ENCODE data around the gene DNAJB13.
A peak's percentile ranks its signal among the peaks of the same experiment; 100 is the strongest.

The DNAJB13 gene

GRCh38 chr11:74000307-74001133 lies 49.7 kb downstream of the DNAJB13 start:
- no peak for DNase-seq (ENCODE audit: low spot score)

DNA sequence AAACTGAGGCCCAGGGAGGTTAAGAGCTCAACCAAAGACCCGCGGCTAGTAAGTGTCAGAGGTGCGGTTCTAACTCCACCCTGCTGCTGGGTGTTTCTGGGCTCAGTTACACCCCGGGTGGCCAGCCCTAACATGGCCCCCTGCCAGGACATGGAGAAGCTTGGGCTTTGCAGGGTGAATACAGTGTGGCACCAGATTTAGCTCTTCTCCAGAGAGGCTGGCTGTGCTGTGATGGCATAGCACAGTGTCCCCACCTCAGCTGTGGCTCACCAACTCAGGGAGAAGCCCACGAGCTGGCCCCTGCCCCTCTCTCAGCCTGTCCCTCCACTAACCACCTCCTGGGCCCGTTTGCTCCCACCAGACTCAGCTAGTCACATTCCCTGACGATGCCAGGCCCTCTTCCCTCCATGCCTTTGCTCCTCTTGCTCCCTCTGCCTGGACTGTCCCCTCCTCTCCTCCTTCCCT lies 51.0 kb downstream of the DNAJB13 start:
- DNase-seq (ENCODE audit: low spot score), result peak; percentile 89

DNA sequence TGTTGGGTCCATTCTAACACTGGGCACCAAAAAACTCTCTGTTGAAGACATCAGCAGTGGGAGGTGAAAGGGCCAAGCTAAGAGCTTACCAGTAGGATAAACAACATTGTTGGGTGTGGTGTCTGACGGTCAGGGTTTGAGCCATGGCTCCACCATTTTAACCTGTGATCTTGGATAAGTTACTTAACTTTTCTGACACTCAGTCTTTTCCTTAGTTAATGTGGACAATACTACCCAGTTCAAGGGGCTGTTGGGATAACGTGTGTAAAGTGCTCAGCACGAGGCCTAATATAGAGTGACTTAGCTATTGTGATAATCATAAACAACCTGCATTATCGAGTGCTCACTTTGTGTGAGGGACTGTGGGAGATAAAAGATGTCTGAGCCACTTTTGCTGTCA lies 52.0 kb downstream of the DNAJB13 start:
- no peak for DNase-seq (ENCODE audit: low spot score)

GRCh38 chr11:74004046-74004695 lies 53.3 kb downstream of the DNAJB13 start:
- no peak for DNase-seq (ENCODE audit: low spot score)

- DNase-seq (ENCODE audit: low spot score), result peak; percentile 57
Measured at GRCh38 chr11:74004759-74005615, 54.2 kb downstream of the DNAJB13 start.

- DNase-seq (ENCODE audit: low spot score), result no peak
Measured at GRCh38 chr11:74005721-74006517, 55.1 kb downstream of the DNAJB13 start.

- no peak for DNase-seq (ENCODE audit: low spot score)
Measured at GRCh38 chr11:74006743-74007304, 56.0 kb downstream of the DNAJB13 start.

- no peak for DNase-seq (ENCODE audit: low spot score)
Measured at GRCh38 chr11:74007691-74008372, 57.0 kb downstream of the DNAJB13 start.

DNA sequence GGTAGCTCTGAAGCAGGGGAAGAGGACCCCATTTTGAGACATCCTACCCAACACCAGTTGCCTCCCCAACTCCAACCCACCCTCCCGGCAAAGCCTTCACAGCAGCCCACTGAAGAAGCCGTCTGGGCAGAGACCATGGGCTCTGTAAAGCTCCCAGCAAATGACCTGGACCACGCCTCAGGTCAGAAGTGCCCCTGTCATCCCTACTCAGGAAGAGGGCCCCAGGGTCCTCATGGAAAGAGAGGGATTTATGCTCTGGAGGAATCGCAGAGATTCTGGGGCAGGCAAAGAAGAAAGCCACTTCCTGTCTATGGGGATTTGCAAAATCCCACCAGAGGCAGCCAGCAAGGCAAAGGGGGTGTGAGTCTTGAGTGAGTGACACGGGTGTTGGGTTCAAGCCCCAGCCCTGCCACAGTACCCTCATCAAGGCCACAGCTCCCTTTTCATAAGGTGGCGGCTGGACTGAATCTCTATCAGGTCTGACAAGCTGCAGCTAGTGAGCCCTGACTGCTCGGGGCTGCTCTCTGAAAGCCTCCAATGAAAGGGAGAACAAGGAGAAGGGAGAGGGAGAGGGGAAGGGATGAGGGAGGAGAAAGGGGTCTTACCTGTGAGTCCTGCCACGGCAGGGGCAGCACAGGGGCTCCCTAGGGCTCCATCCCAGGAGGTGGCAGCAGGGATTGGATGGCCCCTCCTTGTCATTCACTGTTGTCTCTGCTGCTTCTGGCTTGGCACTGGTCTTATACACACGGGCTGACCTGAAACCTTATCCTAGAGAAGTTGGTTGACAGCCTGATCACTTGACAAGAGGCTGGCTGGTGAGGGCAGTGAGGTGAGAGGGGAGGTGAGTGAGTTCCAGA lies 57.8 kb downstream of the DNAJB13 start, which contains the start of gene UCP3:
Gene UCP3, minus strand, starts transcription at position 713 of the 857 bp plus-strand sequence. CDS start 2,043 bp downstream, outside the sequence.
- DNase-seq (ENCODE audit: low spot score), result no peak

DNA sequence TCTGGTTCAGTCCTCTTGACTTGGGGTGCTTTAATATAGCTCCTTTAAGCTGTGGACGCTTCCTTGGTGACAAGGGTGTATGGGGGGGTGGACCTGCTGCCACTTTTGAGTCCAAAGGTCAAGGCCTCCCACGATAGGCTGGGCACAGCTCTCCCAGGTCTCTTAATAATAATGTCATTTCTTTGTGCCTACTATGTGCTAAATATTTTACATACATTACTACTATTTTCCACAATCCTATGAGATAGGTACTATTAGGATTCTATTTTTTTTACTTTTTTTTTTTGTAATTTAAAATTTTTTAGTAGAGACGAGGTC lies 58.4 kb downstream of the DNAJB13 start:
- DNase-seq (ENCODE audit: low spot score), result no peak

- DNase-seq (ENCODE audit: low spot score), result peak; percentile 45
Measured at GRCh38 chr11:74009675-74010305, 59.0 kb downstream of the DNAJB13 start.

- peak; percentile 50 for DNase-seq (ENCODE audit: low spot score)
Measured at GRCh38 chr11:74010306-74011300, 59.8 kb downstream of the DNAJB13 start.

DNA sequence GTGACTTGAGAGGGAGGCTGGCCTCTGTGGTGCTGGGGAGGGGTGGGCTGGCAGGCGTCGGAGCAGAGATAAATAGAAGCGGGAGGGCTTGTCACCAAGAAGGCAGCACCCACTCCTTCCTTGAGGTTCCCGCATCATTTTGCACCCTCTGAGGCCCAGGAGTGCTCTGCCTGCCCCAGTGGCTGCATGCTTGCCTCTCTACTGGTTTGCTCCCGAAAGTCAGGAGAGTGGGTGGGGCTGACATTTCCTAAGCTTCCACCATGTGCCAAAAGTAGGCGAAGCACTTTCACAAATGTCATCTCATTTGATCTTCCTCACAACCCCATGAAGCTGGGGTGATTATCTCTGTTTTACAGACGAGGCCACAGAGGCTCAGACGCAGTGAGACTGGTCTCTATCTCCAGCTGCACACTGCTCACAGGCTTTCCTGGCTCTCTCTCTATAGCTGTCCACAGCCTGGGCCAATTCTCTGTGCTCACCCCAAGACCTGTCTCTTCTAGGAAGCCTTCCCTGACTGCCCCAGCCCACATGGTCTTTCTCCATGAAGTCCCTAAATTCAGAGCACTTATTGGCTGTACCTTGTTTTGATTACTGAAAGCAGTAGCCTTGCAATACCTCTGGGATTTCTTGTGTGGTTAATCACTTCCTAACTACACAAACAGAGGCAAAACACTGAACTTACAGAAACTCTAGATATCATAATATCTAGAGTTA lies 60.7 kb downstream of the DNAJB13 start:
- DNase-seq (ENCODE audit: low spot score), result peak; percentile 97

DNA sequence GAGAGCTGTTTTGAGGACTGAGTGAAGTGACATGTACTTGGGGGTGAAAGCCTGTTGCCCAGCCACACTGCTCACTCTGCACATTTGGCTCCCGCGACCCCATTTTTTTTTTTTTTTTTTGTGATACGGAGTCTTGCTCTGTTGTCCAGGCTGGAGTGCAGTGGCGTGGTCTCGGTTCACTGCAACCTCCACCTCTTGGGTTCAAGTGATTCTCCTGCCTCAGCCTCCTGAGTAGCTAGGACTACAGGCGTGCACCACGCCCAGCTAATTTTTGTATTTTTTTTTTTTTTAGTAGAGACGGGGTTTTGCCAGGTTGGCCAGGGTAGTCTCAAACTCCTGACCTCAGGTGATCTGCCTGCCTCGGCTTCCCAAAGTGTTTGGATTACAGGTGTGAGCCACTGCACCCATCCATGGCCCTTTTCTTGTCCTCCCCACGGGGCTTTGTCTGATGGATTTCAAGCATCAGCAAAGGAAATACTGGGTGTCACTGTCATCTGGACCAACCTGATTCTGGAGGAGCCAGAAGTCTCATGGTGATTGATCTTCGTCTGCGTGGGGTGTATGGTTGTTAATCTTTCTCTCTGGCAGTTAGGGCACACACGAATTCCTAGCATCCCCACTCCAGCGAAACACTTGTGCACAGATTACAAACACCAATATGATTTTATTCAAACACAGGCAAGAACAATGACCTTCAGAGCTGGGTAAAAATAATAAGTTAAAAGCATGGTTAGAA lies 61.4 kb downstream of the DNAJB13 start:
- peak; percentile 58 for DNase-seq (ENCODE audit: low spot score)

GRCh38 chr11:74013141-74013540 lies 62.3 kb downstream of the DNAJB13 start:
- no peak for DNase-seq (ENCODE audit: low spot score)

GRCh38 chr11:74014880-74015279 lies 64.1 kb downstream of the DNAJB13 start:
- no peak for DNase-seq (ENCODE audit: low spot score)
